ENCODE results near the gene APOA4.

- TF ChIP-seq CTCF (IDR thresholded peaks at IDR 0.05; ENCODE audit: low read depth, low read length, missing input control) (no peak), YY1 (IDR thresholded peaks at IDR 0.05) (no peak), MAX (IDR thresholded peaks at IDR 0.05) (no peak), NR2F2 (IDR thresholded peaks at IDR 0.05) (no peak), ATF3 (IDR thresholded peaks at IDR 0.05) (no peak), SP1 (IDR thresholded peaks at IDR 0.05) (no peak), REST (IDR thresholded peaks at IDR 0.05) (no peak)
These were observed 529 bp downstream of the APOA4 start for GRCh38 chr11:116822575-116822974.
